LNCAP (cell line): ENCODE data around the gene LINS1.

ENCODE experiments used
- TF ChIP-seq, protein P1 (sequence below): fragments of 450-650 bp; IDR thresholded peaks from 2 replicates; pipeline ENCODE4 v1.5.1; 2017; ENCODE audit warnings: mild to moderate bottlenecking

The LINS1 gene

DNA sequence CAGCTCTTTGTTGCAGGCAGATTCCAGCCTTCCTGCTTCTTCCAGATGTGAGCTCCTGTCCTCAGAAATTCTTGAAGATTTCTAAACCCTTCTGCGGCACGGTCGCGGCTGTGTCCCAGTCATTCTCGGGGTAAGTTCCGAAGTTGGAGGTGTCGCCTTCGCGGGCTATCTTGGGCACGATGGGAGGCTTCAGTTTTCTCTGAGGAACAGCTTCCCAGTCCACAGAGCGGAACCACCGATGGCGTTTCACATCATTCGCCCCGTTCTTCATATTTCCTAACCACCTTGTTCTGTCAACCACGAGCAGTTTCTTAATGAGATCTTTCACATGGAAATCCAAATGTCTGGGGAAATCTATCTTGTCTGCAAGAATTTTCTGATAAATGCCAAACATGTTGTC lies 48.5 kb downstream of the LINS1 start:
- TF ChIP-seq, protein P1, sequence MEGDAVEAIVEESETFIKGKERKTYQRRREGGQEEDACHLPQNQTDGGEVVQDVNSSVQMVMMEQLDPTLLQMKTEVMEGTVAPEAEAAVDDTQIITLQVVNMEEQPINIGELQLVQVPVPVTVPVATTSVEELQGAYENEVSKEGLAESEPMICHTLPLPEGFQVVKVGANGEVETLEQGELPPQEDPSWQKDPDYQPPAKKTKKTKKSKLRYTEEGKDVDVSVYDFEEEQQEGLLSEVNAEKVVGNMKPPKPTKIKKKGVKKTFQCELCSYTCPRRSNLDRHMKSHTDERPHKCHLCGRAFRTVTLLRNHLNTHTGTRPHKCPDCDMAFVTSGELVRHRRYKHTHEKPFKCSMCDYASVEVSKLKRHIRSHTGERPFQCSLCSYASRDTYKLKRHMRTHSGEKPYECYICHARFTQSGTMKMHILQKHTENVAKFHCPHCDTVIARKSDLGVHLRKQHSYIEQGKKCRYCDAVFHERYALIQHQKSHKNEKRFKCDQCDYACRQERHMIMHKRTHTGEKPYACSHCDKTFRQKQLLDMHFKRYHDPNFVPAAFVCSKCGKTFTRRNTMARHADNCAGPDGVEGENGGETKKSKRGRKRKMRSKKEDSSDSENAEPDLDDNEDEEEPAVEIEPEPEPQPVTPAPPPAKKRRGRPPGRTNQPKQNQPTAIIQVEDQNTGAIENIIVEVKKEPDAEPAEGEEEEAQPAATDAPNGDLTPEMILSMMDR, result no peak

DNA sequence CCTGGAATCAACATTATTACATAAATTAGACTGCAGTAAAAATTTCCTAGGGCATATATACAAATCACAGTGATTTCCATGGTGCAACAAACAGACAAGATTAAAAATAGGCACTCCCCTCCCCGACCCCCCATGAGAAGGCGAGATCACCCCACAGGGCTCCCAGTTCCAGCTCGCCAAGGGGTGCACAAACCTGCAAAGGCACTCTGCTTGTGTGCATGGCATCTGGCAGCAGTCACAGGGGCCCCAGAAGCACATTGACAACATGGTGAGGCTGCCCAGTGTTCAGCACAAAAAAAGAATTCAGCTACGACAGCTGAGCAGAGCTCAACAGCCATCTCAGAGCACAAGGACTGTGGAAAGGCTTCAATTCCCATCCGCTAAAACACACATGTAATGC lies 54.0 kb downstream of the LINS1 start:
- TF ChIP-seq, protein P1, result no peak

DNA sequence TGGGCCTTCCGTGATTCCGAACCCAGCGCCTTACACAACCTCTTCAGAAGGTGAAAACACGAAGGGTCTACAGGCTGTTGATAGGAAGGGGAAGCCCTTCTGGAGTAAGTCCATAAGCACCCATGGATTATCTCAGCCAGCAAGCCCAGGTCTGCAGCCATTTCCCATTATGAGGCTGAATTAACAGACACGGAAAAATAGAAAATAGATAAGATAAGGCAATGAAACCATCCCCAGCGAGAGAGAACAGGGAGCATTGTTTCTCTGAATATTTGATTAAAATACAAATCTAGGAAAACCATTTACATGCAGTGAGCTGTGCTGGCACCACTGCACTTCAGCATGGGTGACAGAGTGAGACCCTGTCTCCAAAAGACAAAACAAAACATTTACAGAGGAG lies 57.0 kb downstream of the LINS1 start:
- TF ChIP-seq, protein P1, result no peak

DNA sequence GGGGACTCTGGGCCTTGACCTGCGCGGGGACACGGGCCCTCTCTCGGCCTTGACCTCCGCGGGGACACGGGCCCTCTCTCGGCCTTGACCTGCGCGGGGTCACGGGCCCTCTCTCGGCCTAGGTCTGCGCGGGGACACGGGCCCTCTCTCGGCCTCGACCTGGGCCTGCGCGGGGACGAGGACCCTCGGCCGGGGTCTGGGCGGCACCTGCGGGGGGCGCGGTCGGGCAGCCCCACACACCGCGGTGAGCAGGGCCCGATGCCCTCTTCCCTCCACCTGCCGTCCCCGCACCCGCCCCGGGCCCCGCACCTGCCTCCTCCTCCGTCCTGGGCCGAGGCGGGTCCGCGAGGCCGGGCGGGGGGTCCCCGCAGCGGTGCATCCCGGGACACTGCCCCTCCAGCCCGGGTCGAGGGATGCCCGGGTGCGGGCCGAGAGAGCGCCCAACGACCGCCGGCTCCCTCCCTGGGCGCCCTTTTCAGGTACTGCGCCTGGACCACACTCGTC lies 57.6 kb downstream of the LINS1 start:
- TF ChIP-seq, protein P1, result no peak

DNA sequence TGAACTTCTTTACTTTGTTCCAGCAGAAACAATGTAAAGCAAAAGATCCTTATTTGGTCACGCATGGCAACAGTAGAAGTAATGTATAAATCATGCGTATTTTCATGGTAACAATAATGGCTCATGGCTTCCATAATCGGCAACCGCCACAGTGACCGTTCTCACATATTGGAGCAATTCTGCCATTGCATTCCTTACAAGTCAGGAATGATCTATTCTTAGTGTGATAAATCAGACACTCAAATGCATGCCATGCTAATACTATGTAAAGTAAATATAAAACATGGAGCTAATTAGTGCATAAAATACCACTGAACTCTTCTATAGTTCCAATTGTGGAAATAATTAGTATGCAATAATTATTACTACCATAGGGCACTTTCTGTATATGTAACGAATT lies 59.7 kb downstream of the LINS1 start:
- TF ChIP-seq, protein P1, result no peak

DNA sequence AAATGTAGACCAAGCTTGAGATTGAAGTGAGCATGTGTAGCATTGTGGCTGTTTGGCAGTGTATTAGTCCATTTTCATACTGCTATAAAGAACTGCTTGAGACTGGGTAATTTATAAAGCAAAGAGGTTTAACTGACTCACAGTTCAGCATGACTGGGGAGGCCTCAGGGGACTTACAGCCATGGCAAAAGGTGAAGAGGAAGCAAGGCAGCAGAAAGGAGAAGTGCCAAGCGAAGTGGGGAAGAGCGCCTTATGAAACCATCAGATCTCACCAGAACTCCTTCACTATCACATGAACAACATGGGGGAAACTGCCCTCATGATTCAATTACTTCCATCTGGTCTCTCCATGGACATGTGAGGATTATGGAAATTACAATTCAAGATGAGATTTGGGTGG lies 64.7 kb downstream of the LINS1 start:
- TF ChIP-seq, protein P1, result no peak

DNA sequence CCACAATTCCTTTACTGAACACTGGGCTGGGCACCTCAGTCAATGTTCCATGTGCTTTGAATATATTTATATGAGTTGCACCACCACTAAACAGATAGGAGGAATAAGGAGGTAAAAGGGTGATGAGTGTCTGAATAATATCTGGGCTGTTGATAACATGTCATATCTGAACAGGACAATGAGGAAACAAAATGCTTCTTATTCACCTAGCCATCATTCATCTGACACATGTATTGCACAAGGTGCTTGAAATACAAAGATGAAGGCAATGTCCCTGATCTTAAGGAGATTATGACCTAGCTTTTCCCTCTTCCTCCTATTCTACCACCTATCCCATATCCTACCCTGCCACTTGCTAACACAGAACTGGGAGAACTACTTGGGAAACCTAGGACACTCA lies 65.3 kb downstream of the LINS1 start:
- TF ChIP-seq, protein P1, result no peak

DNA sequence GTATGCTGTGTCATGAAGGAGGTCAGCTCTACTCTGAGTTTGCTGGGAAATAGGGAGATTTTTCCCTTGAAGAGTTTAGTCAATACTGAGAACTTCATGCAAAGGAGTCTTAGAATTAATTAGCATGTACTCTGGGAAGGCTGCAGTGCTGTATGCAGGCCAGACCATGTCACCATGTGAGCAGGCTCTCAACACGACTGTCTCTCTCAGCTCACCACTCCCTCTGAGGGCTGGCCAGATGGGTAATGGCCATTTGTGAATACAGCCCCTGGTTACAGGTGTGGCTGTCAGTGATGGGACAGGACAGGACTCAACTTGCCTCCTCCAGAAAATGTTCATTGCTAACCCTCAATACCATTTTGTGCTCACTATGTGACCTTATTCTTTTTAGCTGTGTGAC lies 68.1 kb downstream of the LINS1 start:
- TF ChIP-seq, protein P1, result no peak
